H9 (cell line): ENCODE data around the gene LDB2. TPM values are rescaled to one million over a fixed set of nuclear protein-coding genes. Genes with fewer than 3 reads are reported as not detected.

Experiments used
- DNase-seq: peaks from one replicate; pipeline ENCODE4 v3.0.0-alpha.2; 2017
- H2AFZ ChIP-seq: one replicate; pipeline ENCODE4 v1.6.1; 2013; ENCODE audit warnings: mild to moderate bottlenecking, low read length, control low read depth, moderate library complexity
- H2AK5ac ChIP-seq: 2 replicates; pipeline ENCODE4 v1.6.1; 2013; ENCODE audit warnings: low read length, control low read depth, mixed read lengths; ENCODE audit not compliant: insufficient read length
- H2BK120ac ChIP-seq: one replicate; pipeline ENCODE4 v1.6.1; 2013; ENCODE audit warnings: low read depth, mild to moderate bottlenecking, low read length, control low read depth, inconsistent platforms; ENCODE audit not compliant: poor library complexity, severe bottlenecking
- H2BK12ac ChIP-seq: 2 replicates; pipeline ENCODE4 v1.6.1; 2013; ENCODE audit warnings: low read length, control low read depth, mixed read lengths, low read depth; ENCODE audit not compliant: insufficient read length
- H2BK15ac ChIP-seq: 2 replicates; pipeline ENCODE4 v1.6.1; 2013; ENCODE audit warnings: low read depth, low read length, control low read depth
- H2BK20ac ChIP-seq: one replicate; pipeline ENCODE4 v1.6.1; 2013; ENCODE audit warnings: low read depth, mild to moderate bottlenecking, low read length, control low read depth, inconsistent platforms; ENCODE audit not compliant: poor library complexity, severe bottlenecking
- H2BK5ac ChIP-seq: 2 replicates; pipeline ENCODE4 v1.6.1; 2013; ENCODE audit warnings: low read length, control low read depth, mixed read lengths; ENCODE audit not compliant: insufficient read length
- H3K14ac ChIP-seq: 2 replicates; pipeline ENCODE4 v1.6.1; 2013; ENCODE audit warnings: low read length, control low read depth; ENCODE audit not compliant: insufficient read depth
- H3K18ac ChIP-seq: 2 replicates; pipeline ENCODE4 v1.6.1; 2013; ENCODE audit warnings: low read depth, mild to moderate bottlenecking, mixed read lengths, low read length, control low read depth; ENCODE audit not compliant: insufficient read length
- H3K23ac ChIP-seq: 2 replicates; pipeline ENCODE4 v1.6.1; 2013; ENCODE audit warnings: low read length, control low read depth, mixed read lengths, low read depth; ENCODE audit not compliant: insufficient read length
- H3K23me2 ChIP-seq: 2 replicates; pipeline ENCODE4 v1.6.1; 2013; ENCODE audit warnings: low read depth, mild to moderate bottlenecking, mixed read lengths, low read length, control low read depth; ENCODE audit not compliant: insufficient read length, poor library complexity, severe bottlenecking
- H3K27ac ChIP-seq: 2 replicates; pipeline ENCODE4 v1.5.1; 2013; ENCODE audit warnings: low read length, control low read depth, mixed read lengths, low read depth; ENCODE audit not compliant: insufficient read length
- H3K27me3 ChIP-seq: 2 replicates; pipeline ENCODE4 v1.6.1; 2013; ENCODE audit warnings: low read length, control low read depth, inconsistent platforms; ENCODE audit not compliant: insufficient read depth
- H3K4ac ChIP-seq: 2 replicates; pipeline ENCODE4 v1.6.1; 2013; ENCODE audit warnings: low read depth, mild to moderate bottlenecking, control low read depth, inconsistent platforms, low read length, moderate library complexity
- H3K4me1 ChIP-seq: 2 replicates; pipeline ENCODE4 v1.6.1; 2013; ENCODE audit warnings: low read length, control low read depth, inconsistent platforms; ENCODE audit not compliant: insufficient read depth
- H3K4me2 ChIP-seq: 2 replicates; pipeline ENCODE4 v1.6.1; 2013; ENCODE audit warnings: low read length, control low read depth, mixed read lengths; ENCODE audit not compliant: insufficient read length, insufficient read depth
- H3K56ac ChIP-seq: 2 replicates; pipeline ENCODE4 v1.6.1; 2013; ENCODE audit warnings: low read depth, mild to moderate bottlenecking, mixed read lengths, low read length, control low read depth; ENCODE audit not compliant: insufficient read length
- H3K79me1 ChIP-seq: 2 replicates; pipeline ENCODE4 v1.6.1; 2013; ENCODE audit warnings: low read depth, mild to moderate bottlenecking, moderate library complexity, low read length, control low read depth, inconsistent platforms; ENCODE audit not compliant: insufficient read depth, poor library complexity, severe bottlenecking
- H3K79me2 ChIP-seq: 2 replicates; pipeline ENCODE4 v1.6.1; 2013; ENCODE audit warnings: low read length, control low read depth, inconsistent platforms; ENCODE audit not compliant: insufficient read depth
- H3K9ac ChIP-seq: 2 replicates; pipeline ENCODE4 v1.6.1; 2013; ENCODE audit warnings: low read length, control low read depth, mixed read lengths; ENCODE audit not compliant: insufficient read length; ENCODE audit errors: extremely low read depth
- H3K9me3 ChIP-seq: one replicate; pipeline ENCODE4 v1.6.1; 2013; ENCODE audit warnings: low read depth, low read length, inconsistent platforms; ENCODE audit not compliant: control insufficient read depth
- H3T11ph ChIP-seq: one replicate; pipeline ENCODE4 v1.6.1; 2013; ENCODE audit warnings: mild to moderate bottlenecking, low read length, control low read depth, inconsistent platforms
- H4K20me1 ChIP-seq: one replicate; pipeline ENCODE4 v1.6.1; 2013; ENCODE audit not compliant: control insufficient read depth, insufficient read length, insufficient read depth
- H4K5ac ChIP-seq: 2 replicates; pipeline ENCODE4 v1.6.1; 2013; ENCODE audit warnings: low read depth, mild to moderate bottlenecking, mixed read lengths, low read length, control low read depth; ENCODE audit not compliant: insufficient read length
- H4K8ac ChIP-seq: replicated peaks from 2 replicates; pipeline ENCODE4 v1.6.1; 2013; ENCODE audit warnings: low read length, control low read depth, mixed read lengths, low read depth; ENCODE audit not compliant: insufficient read length
- H4K91ac ChIP-seq: 2 replicates; pipeline ENCODE4 v1.6.1; 2013; ENCODE audit warnings: low read depth, mild to moderate bottlenecking, moderate library complexity, mixed read lengths, low read length, control low read depth; ENCODE audit not compliant: insufficient read length
- H3K27ac Mint-ChIP-seq, 3 experiments: 2 replicates in 2 of 3; 3 replicates in 1 of 3; pipeline ENCODE4 v1.8.0; 2020 to 2021; ENCODE audit warnings: mixed read lengths in 3 of 3, mild to moderate bottlenecking in 1 of 3, moderate library complexity in 1 of 3
- H3K27me3 Mint-ChIP-seq: 2 replicates; pipeline ENCODE4 v1.8.0; 2021; ENCODE audit warnings: low read depth, mild to moderate bottlenecking, moderate library complexity, mixed read lengths
- H3K36me3 Mint-ChIP-seq, 3 experiments: 2 replicates in 2 of 3; 3 replicates in 1 of 3; pipeline ENCODE4 v1.8.0; 2020 to 2021; ENCODE audit warnings: low read depth in 3 of 3, mixed read lengths in 3 of 3; ENCODE audit not compliant: insufficient read depth in 1 of 3
- H3K4me1 Mint-ChIP-seq, 2 experiments: 2 replicates each; pipeline ENCODE4 v1.8.0; 2020; ENCODE audit warnings: mixed read lengths in 2 of 2
- H3K4me3 Mint-ChIP-seq, 2 experiments: 2 replicates in 1 of 2; 3 replicates in 1 of 2; pipeline ENCODE4 v1.8.0; 2020 to 2021; ENCODE audit warnings: mild to moderate bottlenecking in 2 of 2, mixed read lengths in 2 of 2, moderate library complexity in 1 of 2
- H3K9me3 Mint-ChIP-seq, 2 experiments: 2 replicates in 1 of 2; 3 replicates in 1 of 2; pipeline ENCODE4 v1.8.0; 2020; ENCODE audit warnings: mild to moderate bottlenecking in 2 of 2, mixed read lengths in 2 of 2, moderate library complexity in 1 of 2
- CTCF ChIP-seq: fragments of 200-600 bp; sonication (generic); conservative IDR thresholded peaks from 3 replicates; pipeline ENCODE4 v1.8.0; 2021; ENCODE audit warnings: antibody characterized with exemption, mild to moderate bottlenecking
- WGBS: extraction: QIAGEN DNeasy Blood & Tissue Kit; methylation state at CpG from one replicate; pipeline ENCODE4 v1.1.7; 2013; ENCODE audit warnings: missing lambda C conversion rate, low lambda C conversion rate, mixed read lengths; ENCODE audit not compliant: insufficient read length; ENCODE audit errors: extremely low coverage; 5-methylcytosine and 5-hydroxymethylcytosine counted together
- total RNA-seq: library from RNA; stranded (reverse); gene quantifications from 2 replicates; pipeline ENCODE4 v1.2.1, GENCODE V29; 2021

The LDB2 gene
- total RNA-seq, 1 experiment from 2014 or later, result 22.5 TPM

GRCh38 chr4:16636912-16637630 is 261.4 kb downstream of the LDB2 start:
- Mint-ChIP-seq H3K36me3 (peaks cover 11 to 14% (median 14%) of the 10 kb centered on the region in 3 experiments; a peak in 5 of 7 replicates), H3K27ac (peak overlapping the region in 2 of 3 experiments; percentile 13 to 81; a peak in 3 of 7 replicates), H3K4me3 (no peak overlapping the region), H3K27me3 (no peaks in the 10 kb centered on the region), H3K9me3 (peaks cover 13 to 16% of the 10 kb centered on the region in 2 experiments; a peak in 4 of 5 replicates), H3K4me1 (peaks cover 20 to 21% of the 10 kb centered on the region in 2 experiments)
- Histone ChIP-seq H2BK5ac (no peak overlapping the region), H3K9me3 (no peaks in the 10 kb centered on the region), H3K23me2 (no peaks in the 10 kb centered on the region), H4K8ac (no peak overlapping the region), H3K14ac (no peak overlapping the region), H2BK120ac (no peak overlapping the region), H2AFZ (no peak overlapping the region), H3K9ac (no peak overlapping the region), H2BK20ac (no peak overlapping the region), H3K23ac (no peak overlapping the region), H3K4ac (no peak overlapping the region), H2BK12ac (no peak overlapping the region), H2AK5ac (no peak overlapping the region), H3K79me2 (0 out of 2 replicates have a peak, but pooled peaks cover 2% of the 10 kb centered on the region), H3K18ac (no peak overlapping the region), H4K91ac (no peak overlapping the region), H2BK15ac (no peak overlapping the region), H3K27me3 (no peaks in the 10 kb centered on the region), H3K56ac (no peak overlapping the region), H3K79me1 (no peaks in the 10 kb centered on the region), H4K5ac (no peak overlapping the region), H3T11ph (no peak overlapping the region), H4K20me1 (no peaks in the 10 kb centered on the region), H3K27ac (no peak overlapping the region), H3K4me1 (peaks cover 2% of the 10 kb centered on the region; the same call in 1 of the 2 replicates), H3K4me2 (no peak overlapping the region)
- TF ChIP-seq CTCF, result no peak
- WGBS, result no CpG with 5 or more reads among the region's 4 CpGs
- no peak for DNase-seq
